ENCODE data around the gene UBE2N.

GRCh38 chr12:93434256-93434865, 7.4 kb downstream of the UBE2N start:
- TF ChIP-seq POLR2A (IDR thresholded peaks at IDR 0.05) (no peak), CTCF (IDR thresholded peaks at IDR 0.05) (no peak)

Measured in thyroid gland (tissue), 4 donors.